HG03439 (cell line): ENCODE results near the gene ZNF232.
"Not testable (repeated sequence)": the region's sequence is repeated elsewhere in the genome, so short reads cannot be mapped to it uniquely, and the experiment has no call there.

Experiments used
- ATAC-seq: cut with Tn5 transposase; IDR thresholded peaks from one replicate; pipeline ENCODE4 v1.9.1; 2021; ENCODE audit warnings: mild to moderate bottlenecking, moderate library complexity; ENCODE audit not compliant: unreplicated experiment

The ZNF232 gene

DNA sequence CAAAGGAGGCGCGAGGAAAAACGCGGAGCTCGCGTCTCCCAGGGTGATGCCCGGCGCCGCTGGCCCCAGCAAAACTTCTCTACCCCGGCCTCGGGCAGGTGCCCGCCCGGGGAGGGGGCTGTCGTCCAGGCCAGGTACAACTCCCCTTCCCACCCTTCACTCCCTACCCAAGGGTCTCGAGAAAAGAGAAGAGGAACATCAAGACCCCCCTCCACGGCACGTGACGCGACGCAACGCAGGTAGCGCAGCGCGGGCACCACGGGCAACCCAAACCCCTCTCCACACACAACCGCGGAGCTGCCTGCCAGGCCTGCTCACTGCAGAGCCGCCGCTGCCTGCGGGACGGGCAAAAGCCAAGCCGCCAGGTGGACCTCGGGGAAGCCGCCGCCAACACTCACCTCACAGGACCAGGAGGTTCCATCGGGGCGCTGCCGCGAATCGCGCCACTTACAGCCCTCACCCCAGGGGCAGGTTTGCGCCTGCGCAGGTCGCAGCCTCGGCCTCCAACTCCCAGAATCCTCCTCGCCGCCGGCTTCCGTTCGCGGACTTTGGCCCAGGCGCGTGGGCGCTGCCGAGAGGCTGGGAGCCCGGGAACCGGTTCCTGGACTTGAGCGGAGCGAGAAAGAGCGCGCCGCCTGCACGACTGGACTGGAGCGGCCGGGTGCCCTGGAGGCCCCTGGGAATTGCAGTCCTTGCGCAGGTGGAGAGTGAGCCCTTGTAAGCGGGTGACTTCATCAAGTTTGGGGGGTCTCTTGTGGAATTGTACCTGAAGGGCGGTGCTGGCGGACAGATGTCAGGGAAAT lies at the start of gene ZNF232:
ZNF232 (minus strand) TSS at position 477 of the 803 bp plus-strand sequence; CDS start at position 421, 56 bp downstream.
- peak; percentile 72 for ATAC-seq

DNA sequence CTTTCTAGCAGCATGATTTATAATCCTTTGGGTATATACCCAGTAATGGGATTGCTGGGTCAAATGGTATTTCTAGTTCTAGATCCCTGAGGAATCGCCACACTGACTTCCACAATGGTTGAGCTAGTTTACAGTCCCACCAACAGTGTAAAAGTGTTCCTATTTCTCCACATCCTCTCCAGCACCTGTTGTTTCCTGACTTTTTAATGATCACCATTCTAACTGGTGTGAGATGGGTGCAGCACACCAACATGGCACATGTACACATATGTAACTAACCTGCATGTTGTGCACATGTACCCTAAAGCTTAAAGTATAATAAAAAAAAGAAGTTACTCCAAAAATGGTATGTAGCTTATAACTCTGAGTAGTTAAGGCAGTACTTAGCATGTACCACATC lies 49.0 kb upstream of the ZNF232 start:
- ATAC-seq, result not testable (repeated sequence)

DNA sequence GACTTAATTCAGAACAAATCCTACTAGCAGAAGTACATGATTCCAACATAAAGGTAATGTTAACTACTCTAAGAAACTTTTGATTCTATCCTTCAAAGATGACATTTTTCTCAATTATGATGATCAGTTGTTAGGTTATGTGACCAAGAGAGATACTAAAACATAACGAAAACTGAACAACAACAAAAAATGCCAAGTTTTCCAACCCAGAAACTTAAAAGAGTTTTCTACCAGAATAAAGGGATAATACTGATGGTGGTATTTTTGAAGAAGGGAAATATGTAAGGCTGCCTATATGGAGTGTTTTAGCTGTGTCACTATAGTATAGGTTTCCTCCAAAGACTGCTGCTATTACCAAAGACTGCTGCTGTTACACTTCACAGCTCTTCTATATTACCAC lies 34.4 kb upstream of the ZNF232 start:
- not testable (repeated sequence) for ATAC-seq

DNA sequence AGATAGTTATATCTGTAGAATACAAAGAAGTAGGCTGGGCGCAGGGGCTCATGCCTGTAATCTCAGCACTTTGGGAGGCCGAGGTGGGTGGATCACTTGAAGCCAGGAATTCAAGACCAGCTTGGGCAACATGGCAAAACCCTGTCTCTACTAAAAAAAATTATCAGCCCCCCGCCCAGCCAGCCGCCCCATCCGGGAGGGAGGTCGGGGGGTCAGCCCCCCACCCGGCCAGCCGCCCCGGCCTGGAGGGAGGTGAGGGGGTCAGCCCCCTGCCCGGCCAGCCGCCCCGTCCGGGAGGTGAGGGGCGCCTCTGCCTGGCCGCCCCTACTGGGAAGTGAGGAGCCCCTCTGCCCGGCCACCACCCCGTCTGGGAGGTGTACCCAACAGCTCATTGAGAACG lies 31.2 kb upstream of the ZNF232 start:
- not testable (repeated sequence) for ATAC-seq

DNA sequence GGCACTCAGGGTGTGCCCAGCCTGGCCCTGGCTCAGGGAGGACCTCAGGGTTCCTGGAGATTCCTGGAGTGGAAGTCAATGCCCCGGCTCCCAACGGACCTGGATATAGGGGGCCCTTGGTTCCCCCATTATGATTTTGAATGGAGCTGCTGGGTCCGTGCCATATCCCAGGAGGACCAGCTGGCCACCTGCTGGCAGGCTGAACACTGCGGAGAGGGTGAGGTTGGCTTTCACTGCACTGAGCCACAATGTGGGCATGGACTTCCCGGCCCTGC lies 27.7 kb upstream of the ZNF232 start:
- ATAC-seq, result no peak

DNA sequence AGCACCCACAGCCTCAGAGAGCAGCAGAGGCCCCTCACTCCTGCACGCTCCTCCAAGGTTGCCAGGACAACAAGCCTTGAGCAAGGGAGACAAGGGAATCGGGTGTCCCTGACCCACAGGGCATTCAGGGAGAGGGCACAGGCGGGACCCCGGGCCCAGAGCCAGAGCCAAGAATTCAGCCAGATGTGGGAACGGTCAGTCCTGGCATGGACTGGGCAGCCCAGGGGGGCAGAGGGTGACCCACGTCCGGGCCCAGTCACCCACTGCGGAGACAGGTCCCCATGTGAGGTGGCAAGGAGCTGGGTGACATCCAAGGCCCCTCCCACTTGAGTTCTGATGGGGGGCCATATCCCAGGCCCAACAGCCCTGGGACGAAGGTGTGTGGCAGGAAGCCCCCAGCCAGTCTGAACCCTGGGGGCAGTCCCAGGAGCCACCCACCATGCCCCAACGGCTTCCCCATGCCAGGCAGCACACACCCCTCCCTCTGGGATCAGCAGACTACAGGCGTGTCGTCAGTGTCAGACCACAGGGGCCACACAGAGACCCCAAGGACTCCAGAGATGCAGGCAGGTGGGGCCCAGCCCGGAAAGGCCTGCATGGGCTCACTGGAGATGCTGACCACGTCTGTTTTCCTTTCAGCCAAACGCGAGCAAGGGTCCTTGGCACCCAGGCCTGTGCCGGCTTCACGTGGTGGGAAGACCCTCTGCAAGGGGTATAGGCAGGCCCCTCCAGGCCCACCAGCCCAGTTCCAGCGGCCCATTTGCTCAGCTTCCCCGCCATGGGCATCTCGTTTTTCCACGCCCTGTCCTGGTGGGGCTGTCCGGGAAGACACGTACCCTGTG lies 27.2 kb upstream of the ZNF232 start:
- no peak for ATAC-seq

DNA sequence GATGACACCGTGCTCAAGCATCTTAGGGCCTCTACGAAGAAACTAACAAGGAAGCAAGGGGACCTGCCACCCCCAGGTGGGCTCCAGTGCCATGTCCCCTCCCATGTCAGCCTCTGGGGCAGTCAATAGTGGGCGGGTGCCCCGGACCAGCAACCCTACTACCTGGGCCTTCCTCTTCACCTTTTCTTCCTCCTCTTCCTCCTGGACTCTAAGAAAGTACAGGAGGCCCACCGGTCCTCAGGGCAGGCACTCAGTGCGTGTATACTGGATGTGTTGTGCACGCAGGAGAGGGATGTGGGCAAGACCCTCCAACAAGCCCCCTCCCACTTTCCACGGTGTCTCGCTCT lies 26.5 kb upstream of the ZNF232 start:
- ATAC-seq, result not testable (repeated sequence)

DNA sequence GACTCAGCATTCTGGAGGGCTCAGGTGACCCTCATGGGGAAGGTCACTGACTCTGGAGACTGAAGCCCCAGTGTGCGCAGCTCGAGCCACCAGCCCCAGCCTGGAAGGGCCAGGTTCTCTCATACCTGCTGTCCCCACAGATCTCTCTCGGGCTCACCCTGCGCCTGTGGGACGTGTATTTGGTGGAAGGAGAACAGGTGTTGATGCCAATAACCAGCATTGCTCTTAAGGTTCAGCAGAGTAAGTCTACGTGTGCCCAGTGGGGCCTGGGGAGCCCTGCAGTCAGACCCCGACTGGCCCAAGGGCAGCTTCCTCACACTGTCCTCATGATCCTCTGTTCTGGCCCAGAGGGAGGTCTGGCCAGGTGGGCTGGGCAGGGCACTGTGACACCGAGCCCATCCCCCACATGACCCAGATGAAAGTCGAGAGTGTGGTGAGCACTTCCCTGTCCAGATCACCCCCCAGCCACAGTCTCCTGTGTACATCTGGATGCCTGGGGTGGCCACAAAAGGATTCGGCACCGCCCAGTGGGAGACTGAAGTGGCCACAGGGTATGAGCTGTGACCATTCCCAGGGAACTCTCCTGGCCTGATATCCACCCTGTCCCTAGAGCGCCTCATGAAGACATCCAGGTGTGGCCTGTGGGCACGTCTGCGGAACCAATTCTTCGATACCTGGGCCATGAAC lies 26.0 kb upstream of the ZNF232 start:
- ATAC-seq, result not testable (repeated sequence)

DNA sequence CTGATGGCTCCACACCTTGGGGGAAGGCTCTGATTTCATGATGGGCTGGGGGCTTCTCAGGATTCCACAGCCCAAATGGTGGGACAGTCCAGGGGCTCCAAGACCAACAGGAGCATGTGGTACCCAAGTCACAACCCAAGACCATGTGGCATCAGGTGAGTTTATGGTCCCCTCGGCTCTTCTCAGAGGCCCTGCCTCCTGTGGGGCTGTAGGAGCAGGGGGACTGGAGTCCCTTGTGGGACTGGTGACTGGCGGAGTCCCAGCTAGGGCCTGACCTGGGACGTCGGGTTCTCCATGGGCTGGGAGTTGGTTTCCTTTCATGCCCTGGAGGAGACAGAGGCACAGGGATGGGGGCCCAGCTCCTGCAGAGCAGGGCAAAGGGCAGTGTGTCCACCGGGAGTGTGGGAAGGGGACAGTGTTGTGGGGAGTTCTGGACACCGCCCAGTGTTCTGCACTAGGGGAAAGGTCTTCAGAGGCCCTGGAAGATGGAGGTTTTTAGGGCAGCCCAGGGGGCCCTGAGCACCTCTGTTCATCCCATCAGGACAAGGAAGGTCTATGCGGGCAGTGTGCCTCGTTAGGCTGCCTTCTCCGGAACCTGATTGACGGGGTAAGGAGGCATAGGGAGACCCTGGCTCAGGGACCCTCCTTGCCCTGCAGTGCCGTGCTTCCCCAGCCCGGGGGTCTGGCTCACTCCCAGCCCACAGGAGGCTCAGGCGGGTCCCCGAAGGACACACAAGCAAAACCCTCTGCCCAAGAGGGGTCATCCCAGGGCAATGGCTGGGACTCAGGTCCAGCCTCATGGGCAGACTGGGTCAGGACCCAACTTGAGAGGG lies 25.1 kb upstream of the ZNF232 start:
- not testable (repeated sequence) for ATAC-seq

DNA sequence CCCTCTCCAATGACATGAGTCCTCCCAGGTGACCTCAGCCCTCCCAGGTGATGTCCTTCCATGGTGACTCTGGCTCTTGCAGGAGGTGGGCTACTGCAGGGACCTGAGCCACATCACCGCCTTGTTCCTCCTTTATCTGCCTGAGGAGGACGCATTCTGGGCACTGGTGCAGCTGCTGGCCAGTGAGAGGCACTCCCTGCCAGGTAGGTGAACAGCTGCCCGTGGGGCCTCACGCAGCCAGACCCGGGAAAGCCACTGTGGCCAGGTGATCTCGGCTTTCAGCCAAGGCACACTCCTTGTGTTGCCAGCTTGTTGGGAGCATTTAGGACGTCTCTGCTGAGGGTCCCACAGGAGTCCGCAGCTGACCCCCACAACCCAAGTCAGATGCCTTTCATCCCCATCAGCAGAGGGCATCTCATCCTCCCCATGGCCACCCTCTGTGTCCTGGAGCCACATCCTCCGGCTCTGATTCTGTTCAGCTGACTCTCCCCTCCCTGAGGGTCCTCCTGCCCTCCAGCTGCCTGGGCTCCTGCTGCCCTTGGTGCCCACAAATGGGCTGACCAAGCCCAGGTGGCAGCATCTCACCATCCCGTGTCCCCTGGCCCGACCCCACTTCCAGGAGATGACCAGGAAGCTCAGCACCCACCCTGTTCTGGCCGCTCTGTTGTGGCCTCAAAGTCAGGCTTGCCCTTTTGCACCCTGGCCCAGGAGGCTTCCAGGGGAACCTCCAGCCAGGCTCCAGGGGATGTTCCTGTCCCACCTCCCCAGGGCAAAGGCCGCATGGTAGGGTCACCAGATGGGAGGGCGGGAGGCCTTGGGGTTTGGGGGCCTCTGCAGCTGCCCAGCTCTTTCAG lies 24.3 kb upstream of the ZNF232 start:
- ATAC-seq, result no peak

DNA sequence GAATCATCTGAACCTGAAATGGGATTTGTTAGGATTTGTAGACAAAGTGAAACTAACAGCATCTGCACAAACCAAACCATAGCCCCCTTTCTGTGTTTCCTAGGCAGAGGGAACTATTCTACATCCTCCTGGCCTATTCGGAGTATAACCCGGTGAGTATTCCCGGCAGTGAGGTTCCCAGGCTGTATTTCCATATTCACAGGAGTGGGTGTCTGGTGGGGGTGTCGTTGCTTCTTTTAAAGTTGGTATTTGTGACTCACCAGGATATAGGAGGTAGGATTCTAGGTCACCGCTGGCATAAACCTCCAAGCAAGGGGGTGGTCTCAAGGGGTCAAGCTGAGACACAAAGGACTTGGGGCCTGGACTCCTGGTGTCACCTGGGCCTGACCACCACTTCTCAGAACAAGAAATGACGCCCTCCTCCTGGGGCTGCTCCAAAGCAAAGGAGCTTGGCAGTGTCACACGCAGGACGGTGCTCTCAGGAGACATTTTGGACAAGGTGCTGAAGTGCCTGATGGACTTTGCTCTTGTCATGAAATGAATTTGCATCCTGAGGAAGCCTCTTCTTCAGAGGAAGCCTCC lies 23.5 kb upstream of the ZNF232 start:
- not testable (repeated sequence) for ATAC-seq

DNA sequence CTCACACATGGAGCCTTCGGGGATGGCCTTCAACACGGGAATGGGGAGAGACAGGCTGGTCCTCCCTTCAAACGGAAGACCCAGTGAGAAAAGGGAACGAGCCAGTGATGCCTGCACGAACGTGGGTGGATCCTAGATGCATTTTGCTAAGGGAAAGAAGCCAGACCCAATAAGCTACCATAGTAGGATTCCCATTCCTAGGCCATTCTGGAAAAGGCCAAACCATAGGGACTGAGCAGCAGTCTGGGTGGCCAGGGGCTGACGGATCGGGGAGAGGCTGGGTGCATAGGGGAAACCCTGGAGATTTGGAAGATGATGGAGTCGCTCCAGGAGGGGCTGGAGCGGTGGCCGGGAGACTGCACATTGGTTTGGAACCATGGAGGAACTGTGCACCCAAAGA lies 22.9 kb upstream of the ZNF232 start:
- ATAC-seq, result not testable (repeated sequence)

DNA sequence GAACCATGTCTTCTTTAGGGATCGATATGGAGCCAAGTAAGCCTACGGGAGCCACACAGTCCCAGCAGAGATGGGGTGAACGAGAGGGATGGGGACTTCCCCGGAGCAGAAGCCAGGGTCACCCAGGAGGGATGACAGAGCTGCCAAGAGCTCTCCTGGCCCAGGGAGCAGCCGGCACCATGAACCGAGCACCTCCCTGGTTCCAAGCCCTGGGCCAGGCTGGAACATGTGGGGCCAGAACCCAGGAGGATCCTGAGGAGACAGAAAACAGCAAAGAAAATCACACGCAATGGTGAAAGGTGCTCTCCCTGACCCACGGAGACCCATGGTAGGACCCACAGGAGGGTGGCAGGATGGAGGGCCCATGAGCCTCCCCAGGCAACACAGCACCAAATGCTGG lies 22.3 kb upstream of the ZNF232 start:
- ATAC-seq, result not testable (repeated sequence)

DNA sequence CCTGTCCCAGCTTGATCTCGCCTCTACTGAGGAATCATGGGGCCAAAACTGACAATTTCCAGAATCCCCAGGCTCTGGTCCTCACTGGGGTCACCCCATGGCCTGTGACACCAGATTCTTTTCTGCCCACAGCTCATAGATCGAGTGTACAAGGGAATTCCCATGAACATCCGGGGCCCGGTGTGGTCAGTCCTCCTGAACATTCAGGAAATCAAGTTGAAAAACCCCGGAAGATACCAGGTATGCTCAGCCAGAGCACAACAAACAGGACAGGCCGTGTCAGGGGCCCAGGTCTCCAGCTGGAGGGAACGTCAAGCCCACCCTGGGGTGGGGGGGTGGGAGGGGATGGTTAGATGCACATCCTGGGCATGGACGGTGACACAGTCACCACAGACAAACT lies 21.6 kb upstream of the ZNF232 start:
- no peak for ATAC-seq

DNA sequence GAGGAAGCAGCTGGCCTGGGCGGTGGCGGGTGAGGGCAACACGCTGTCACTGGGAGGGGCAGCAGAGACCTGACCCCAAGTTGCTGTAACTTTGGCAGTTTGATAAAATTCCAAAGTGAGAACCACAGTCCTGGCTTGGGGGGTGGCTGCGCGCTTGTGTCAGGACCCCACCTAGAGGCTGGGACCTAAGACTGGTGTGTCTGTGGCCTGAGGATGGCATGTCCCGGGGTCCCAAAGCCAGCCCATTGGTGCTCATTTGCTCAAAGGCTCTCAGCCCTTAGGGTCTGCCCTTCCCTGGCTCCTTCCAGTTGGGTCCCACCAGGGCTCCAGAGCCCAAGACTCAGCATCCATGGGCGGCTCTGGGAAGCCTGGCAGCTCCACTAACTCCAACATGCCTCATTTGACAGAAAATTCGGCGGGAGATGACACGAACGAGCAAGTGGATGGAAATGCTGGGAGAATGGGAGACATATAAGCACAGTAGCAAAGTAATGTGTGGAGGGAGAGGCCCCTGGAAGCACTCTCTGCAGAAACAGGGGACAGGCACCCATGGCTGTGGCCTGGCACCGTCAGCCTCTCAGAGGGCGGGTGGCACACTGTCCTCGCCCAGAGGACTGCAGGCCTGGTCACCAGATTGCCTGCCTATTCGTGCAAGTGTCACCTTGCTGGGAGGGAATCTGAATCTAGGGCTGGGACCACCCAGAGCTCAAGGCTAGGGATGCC lies 21.0 kb upstream of the ZNF232 start:
- ATAC-seq, result not testable (repeated sequence)

DNA sequence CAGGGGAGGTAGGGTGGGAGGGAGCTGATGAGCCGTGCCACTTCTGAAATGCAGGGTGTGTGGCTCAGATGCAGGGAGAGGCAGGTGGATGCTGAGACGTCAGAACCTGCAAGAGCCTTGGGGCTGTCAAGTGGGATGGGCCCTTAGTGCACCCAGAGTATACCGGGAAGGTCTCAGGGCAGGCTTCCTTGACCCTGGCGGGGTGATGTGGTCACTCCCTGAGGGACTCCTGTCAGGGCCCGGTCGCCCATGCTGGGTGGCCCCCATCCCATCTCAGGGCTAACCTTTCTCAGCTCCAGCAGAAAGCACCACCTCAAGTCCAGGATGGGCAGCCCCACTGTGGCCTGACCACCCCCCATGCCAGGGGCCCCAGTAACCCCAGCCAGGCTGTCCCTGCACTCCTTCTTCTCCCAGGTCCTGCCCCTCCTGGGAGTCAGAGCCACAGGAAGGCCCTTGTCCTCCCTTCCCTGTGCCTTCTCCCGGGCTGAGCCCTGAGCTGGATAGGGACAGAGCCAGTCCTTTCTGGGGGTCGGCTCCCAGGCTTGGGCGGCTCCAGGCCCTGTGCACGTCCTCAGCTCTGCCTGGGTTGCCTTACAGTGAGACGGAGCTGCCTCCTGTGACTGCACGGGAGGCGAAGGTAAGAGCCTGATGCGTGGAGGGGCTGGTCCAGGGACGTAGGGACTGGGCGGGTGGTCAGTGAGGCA lies 20.3 kb upstream of the ZNF232 start:
- not testable (repeated sequence) for ATAC-seq

DNA sequence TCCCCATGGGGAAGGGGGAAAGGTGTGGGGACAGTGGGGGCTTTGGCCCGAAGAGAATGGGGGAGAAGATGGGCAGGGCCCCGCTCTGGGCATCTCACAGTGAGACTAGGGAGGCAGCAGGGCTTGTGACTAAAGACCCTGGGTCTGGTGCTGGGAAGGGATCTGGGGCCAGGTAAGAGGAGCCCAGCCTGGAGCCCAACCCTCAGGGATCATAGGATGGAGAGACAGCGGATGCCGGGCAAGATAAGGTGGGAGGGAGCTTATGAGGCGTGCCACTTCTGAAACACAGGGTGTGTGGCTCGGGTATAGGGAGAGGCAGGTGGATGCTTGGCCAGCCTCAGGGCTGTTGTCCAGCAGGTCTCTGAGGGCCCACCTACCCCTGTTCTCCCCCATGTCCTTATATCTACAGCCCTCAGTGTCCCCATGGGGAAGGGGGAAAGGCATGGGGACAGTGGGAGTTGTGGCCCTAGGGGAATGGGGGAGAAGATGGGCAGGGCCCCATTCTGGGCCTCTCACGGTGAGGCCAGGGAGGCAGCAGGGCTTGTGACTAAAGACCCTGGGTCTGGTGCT lies 19.6 kb upstream of the ZNF232 start:
- no peak for ATAC-seq

DNA sequence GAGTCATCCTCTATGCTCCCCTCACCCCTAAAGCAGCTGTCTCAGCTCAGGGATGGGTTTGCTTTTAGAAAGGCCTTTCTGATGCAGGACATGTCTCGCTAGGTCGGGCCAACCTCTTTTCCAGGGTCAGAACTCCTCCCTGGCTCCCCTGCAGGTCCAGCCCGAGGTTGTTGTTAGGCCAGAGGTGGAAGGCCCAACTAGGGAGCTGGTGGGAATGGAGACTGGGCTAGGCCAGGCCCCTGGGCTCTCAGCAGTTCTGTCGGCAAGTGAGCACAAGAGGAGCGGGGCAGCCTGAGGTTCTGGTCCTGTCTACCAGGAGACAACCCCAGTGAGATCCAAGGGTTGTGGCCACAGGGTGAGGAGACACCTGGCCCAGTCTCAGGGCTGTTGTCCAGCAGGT lies 19.0 kb upstream of the ZNF232 start:
- not testable (repeated sequence) for ATAC-seq
